Measurements from ENCODE around the gene TMEM11. TPM values are rescaled to one million over a fixed set of nuclear protein-coding genes. Genes with fewer than 3 reads are reported as not detected.
"Not testable (repeated sequence)": the region's sequence is repeated elsewhere in the genome, so short reads cannot be mapped to it uniquely, and the experiment has no call there.

Gene TMEM11
- total RNA-seq, 3 donors from 2014 or later = 28.1 to 34.1 (median 33.1) TPM

DNA sequence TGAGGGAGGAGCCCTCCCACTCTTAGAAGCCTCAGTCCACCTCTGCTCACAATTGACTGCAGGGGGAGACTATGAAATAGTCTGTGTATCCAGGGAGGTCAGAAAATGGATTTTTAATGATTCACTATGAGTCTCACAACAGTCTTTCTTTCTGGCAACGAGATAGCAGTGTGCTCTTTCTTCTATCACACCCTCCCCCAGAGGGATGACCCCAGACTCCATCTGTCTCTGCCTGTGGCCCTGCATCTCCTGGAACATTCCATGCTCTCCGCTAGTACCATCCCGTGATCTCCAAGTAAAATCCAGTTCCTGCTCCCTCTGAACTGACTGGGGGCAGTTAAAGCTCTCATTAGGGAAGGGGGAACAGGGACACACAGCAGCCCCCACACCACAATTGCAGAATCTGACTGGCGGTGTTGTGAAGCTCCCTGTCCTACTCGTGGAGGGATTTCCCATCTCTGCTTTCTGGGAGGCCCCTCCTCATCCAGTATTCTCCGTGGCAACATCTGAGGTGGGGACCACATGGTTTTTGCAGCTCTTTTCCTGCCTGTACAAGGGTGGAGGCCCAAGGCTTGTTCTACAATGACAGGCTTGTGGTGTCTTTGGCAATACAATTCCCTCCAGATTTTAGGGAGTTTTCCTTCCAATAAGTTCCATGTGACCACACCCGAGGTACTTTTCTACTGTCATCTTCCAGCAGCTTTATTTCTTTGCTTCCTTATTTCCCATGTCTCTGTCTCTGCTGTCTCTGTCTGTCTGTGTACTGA is 19.8 kb upstream of the TMEM11 start:
- H3K27me3 ChIP-seq = no peaks in the 10 kb centered on the region
- H3K9me3 ChIP-seq = peaks cover 3 to 4% of the 10 kb centered on the region in 2 donors
- intact Hi-C loops (cut with DNase I; ENCODE audit: low total_unique reads) = no loop called here
- no peak overlapping the region for H3K4me3 ChIP-seq
- no peak overlapping the region for H3K27ac ChIP-seq
- no peaks in the 10 kb centered on the region for H3K4me1 ChIP-seq
- no peak for DNase-seq (ENCODE audit: low spot score in 2 of 2)
- TF ChIP-seq POLR2AphosphoS5 (IDR thresholded peaks at IDR 0.05) = no peak
- TF ChIP-seq, protein P1, sequence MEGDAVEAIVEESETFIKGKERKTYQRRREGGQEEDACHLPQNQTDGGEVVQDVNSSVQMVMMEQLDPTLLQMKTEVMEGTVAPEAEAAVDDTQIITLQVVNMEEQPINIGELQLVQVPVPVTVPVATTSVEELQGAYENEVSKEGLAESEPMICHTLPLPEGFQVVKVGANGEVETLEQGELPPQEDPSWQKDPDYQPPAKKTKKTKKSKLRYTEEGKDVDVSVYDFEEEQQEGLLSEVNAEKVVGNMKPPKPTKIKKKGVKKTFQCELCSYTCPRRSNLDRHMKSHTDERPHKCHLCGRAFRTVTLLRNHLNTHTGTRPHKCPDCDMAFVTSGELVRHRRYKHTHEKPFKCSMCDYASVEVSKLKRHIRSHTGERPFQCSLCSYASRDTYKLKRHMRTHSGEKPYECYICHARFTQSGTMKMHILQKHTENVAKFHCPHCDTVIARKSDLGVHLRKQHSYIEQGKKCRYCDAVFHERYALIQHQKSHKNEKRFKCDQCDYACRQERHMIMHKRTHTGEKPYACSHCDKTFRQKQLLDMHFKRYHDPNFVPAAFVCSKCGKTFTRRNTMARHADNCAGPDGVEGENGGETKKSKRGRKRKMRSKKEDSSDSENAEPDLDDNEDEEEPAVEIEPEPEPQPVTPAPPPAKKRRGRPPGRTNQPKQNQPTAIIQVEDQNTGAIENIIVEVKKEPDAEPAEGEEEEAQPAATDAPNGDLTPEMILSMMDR (IDR thresholded peaks at IDR 0.05) = no peak
- TF ChIP-seq POLR2A (IDR thresholded peaks at IDR 0.05) = no peak
- no peaks in the 10 kb centered on the region for H3K36me3 ChIP-seq

DNA sequence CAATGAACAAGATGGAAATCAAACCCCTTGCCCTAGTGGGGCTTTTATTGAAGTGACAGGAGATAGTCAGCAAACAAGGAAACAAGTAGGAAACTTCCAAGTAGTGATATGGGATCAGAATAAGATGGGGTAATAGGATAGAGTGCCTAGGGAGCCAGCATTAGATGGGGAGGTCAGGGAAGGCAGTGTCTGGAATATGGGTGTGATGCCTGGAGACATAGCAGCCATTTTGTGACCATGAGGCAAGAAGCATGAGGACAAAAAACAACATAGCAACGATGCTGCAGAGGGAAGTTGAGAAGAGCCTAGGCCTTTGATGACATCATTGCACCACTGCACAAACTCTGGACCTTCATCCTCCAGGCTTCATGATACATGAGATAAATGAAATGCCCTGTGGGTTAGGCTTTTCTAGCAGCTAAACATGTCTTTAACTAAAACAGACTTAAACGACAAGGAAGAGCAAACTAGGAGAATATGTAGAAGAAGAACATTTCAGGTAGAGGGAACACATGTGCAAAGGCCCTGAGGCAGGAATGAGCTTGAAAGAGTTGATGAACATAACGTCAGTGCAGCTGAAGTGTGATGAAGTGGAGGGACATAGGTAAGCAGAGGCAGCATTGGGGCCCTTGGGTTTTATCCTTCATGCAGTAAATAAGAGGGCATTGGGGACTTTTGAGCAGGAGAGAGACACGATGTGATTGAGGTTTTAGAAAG is 18.2 kb upstream of the TMEM11 start:
- Histone ChIP-seq H3K9me3 (peaks cover 3 to 4% of the 10 kb centered on the region in 2 donors), H3K4me3 (no peak overlapping the region), H3K27me3 (no peaks in the 10 kb centered on the region), H3K36me3 (no peaks in the 10 kb centered on the region), H3K27ac (no peak overlapping the region), H3K4me1 (no peaks in the 10 kb centered on the region)
- no peak for TF ChIP-seq POLR2AphosphoS5 (IDR thresholded peaks at IDR 0.05)
- TF ChIP-seq, protein P1 (IDR thresholded peaks at IDR 0.05) = no peak
- no peak for TF ChIP-seq POLR2A (IDR thresholded peaks at IDR 0.05)
- intact Hi-C loops (cut with DNase I; ENCODE audit: low total_unique reads) = no loop called here
- no peak for DNase-seq (ENCODE audit: low spot score in 2 of 2)

DNA sequence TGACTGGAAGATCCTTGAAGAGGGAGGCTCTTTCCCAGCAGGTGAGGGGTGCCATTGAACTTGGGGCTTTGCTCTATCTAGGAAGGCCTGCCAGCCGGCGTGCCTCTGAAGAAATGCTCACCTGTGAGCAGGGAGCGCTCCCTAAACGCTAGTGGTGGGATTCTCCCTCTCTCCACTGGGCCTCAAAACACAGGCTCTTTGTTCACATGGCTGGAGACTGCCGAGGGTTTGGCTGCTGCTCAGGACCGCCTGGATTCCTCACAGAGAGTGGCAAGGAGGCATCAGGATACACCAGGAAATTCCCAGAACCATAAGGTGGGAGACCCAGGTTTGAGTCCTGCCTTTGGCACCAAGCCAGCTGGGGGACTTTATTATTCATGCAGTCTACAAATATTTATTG is 17.6 kb upstream of the TMEM11 start:
- no peaks in the 10 kb centered on the region for H3K4me1 ChIP-seq
- peak overlapping the region in 1 of 2 donors; percentile 7 for H3K27ac ChIP-seq
- TF ChIP-seq POLR2AphosphoS5 (IDR thresholded peaks at IDR 0.05) (no peak), POLR2A (IDR thresholded peaks at IDR 0.05) (no peak)
- TF ChIP-seq, protein P1 (IDR thresholded peaks at IDR 0.05) = no peak
- no peaks in the 10 kb centered on the region for H3K27me3 ChIP-seq
- H3K9me3 ChIP-seq = peaks cover 3 to 4% of the 10 kb centered on the region in 2 donors
- intact Hi-C loops (cut with DNase I; ENCODE audit: low total_unique reads) = no loop called here
- no peaks in the 10 kb centered on the region for H3K36me3 ChIP-seq
- H3K4me3 ChIP-seq = no peak overlapping the region
- no peak for DNase-seq (ENCODE audit: low spot score in 2 of 2)

DNA sequence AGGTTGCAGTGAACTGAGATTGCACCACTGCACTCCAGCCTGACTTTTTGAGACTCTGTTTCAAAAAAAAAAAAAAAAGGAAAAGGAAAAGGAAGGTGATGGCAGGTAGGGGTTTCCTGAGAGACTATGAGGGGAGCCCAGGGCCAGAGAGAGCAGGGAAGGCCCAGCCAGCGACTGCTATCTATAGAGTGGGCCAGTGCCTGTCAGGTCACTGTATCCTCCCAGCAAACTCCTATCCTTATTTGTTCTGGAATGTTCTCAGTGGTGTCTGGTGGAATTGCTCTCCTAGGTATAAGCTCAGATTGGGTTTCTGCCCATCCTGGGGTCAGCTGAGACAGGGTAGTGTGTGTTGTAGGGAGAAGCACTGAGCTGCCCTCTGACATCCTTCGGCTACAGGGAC is 14.9 kb upstream of the TMEM11 start:
- no peak overlapping the region for H3K4me3 ChIP-seq
- no peak overlapping the region for H3K27ac ChIP-seq
- no peaks in the 10 kb centered on the region for H3K27me3 ChIP-seq
- intact Hi-C loops (cut with DNase I; ENCODE audit: low total_unique reads) = no loop called here
- DNase-seq (ENCODE audit: low spot score in 2 of 2) = no peak
- peaks cover 3 to 4% of the 10 kb centered on the region in 2 donors for H3K9me3 ChIP-seq
- no peaks in the 10 kb centered on the region for H3K4me1 ChIP-seq
- TF ChIP-seq POLR2AphosphoS5 (IDR thresholded peaks at IDR 0.05) = no peak
- TF ChIP-seq, protein P1 (IDR thresholded peaks at IDR 0.05) = no peak
- no peak for TF ChIP-seq POLR2A (IDR thresholded peaks at IDR 0.05)
- no peaks in the 10 kb centered on the region for H3K36me3 ChIP-seq

DNA sequence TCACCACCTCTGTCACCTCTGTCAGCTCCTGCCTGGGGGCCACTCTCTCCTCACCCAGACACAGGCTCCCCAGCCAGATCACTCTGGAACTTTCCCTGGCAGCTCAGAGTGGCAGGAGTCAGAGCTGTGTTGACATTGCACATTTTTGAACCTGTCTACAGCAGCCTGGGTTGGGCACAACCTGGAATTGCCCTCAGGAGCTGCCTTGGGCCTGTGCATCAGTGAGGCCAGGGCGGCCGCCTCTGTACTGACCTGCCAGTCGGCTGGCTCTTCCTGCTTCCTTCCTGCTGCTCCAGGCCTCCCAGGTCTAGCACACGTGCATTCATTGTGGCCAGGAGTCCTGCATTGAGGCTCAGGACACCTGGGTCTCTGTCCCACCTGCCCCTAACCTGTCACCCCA is 14.2 kb upstream of the TMEM11 start:
- Histone ChIP-seq H3K9me3 (peaks cover 3 to 4% of the 10 kb centered on the region in 2 donors), H3K4me3 (no peak overlapping the region), H3K27ac (no peak overlapping the region), H3K4me1 (no peaks in the 10 kb centered on the region), H3K36me3 (no peaks in the 10 kb centered on the region), H3K27me3 (no peaks in the 10 kb centered on the region)
- no peak for DNase-seq (ENCODE audit: low spot score in 2 of 2)
- TF ChIP-seq, protein P1 (IDR thresholded peaks at IDR 0.05) = no peak
- TF ChIP-seq POLR2A (IDR thresholded peaks at IDR 0.05) (no peak), POLR2AphosphoS5 (IDR thresholded peaks at IDR 0.05) (no peak)
- intact Hi-C loops (cut with DNase I; ENCODE audit: low total_unique reads) = no loop called here

DNA sequence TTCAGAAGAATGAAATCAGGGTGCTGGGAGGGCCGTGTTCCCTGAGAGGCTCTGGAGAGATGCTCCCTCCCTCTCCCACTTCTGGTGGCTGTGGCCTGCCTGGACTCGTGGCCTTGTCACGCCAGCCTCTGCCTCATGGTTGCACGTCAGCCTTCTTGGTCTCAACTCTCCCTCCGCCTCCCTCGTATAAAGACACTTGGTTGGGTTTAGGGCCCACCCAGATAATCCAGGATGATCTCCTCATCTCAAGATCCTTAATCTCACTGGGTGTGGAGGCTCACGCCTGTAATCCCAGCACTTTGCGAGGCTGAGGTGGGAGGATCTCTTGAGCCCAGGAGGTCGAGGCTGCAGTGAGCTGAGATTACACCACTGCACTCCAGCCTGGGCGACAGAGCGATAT is 13.3 kb upstream of the TMEM11 start:
- H3K27me3 ChIP-seq; H3K9me3 ChIP-seq; intact Hi-C loops (cut with DNase I; ENCODE audit: low total_unique reads); H3K36me3 ChIP-seq; DNase-seq (ENCODE audit: low spot score in 2 of 2); H3K27ac ChIP-seq; H3K4me3 ChIP-seq; H3K4me1 ChIP-seq: not testable (repeated sequence)
